ENCODE results near the gene ADAMTS15.

ADAMTS15 gene

DNA sequence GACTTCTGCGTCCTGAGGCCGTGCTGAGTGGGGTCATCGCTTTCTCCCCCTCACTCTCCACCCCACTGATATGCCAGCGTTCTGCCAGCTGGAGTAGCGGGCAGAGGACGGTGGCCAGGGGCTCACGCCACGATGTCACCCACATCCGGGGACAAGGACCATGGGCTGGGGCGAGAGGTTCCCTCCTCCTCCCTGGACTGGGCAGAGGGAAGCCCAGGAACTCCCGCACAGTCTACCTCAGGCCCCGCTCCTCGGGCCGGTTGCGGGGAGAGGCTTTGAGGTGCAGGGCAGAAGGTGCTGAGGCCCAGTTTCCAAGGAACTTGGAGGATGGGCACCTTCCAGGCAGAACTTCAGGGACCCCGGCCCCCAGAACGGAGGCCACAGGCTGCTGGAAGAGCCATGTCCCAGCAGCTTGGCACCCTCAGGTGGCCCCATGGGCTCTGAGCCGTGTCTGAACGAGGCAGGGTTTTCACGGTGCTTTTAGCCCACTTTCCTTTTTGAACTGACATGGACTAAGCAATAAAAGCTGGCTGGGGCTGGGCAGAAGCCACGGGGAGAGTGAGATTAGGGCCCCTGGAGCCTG is 25.4 kb downstream of the ADAMTS15 start:
- ATAC-seq, result no peak
- Mint-ChIP-seq H3K36me3 (no peaks in the 10 kb centered on the region), H3K4me3 (no peak overlapping the region), H3K27ac (no peak overlapping the region), H3K27me3 (peaks cover 11% of the 10 kb centered on the region), H3K9me3 (no peaks in the 10 kb centered on the region), H3K4me1 (no peaks in the 10 kb centered on the region)

- H3K27ac Mint-ChIP-seq, result no peak overlapping the region
- no peaks in the 10 kb centered on the region for H3K36me3 Mint-ChIP-seq
- H3K9me3 Mint-ChIP-seq, result no peaks in the 10 kb centered on the region
- no peak overlapping the region for H3K4me3 Mint-ChIP-seq
- no peak for ATAC-seq
- H3K27me3 Mint-ChIP-seq, result peaks cover 11% of the 10 kb centered on the region
- H3K4me1 Mint-ChIP-seq, result no peaks in the 10 kb centered on the region
Observed at GRCh38 chr11:130474637-130475400, 26.4 kb downstream of the ADAMTS15 start.

DNA sequence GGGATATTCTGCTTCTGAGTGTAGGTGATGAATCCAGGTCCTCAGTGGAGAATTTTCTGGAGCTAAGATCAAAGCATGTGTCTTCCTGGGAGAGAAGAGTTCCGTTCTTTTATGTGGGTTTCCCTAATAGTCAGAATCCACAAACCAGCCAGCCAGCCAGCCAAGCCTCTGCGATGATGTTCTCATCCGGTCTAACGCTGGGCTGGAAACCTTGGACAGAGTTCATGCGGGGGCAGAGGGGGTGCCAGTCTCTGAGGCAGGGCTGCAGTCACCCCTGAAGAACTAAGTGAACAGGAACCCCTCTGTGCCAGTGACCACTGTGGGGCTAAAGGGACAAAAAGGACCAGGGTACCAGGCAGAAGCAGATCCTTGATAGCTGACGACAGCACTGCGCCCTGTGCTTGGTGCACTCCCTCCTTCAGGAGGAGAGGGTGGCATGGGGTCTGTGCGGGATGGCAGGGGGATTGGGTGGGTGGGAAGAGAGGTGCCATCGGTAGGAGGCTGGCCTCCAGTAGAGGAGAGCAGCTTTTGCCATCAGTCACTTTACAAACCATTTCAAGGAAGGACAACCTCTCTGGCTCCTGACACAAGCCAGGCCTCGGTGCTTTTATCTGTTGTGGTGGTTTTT is 27.1 kb downstream of the ADAMTS15 start:
- Mint-ChIP-seq H3K4me3 (no peak overlapping the region), H3K4me1 (no peaks in the 10 kb centered on the region), H3K36me3 (no peaks in the 10 kb centered on the region), H3K27ac (no peak overlapping the region), H3K27me3 (peaks cover 11% of the 10 kb centered on the region), H3K9me3 (no peaks in the 10 kb centered on the region)
- no peak for ATAC-seq

GRCh38 chr11:130476200-130476921 is 27.9 kb downstream of the ADAMTS15 start:
- Mint-ChIP-seq H3K4me1 (no peaks in the 10 kb centered on the region), H3K27ac (no peak overlapping the region), H3K27me3 (peaks cover 11% of the 10 kb centered on the region), H3K36me3 (no peaks in the 10 kb centered on the region), H3K4me3 (no peak overlapping the region), H3K9me3 (no peaks in the 10 kb centered on the region)
- ATAC-seq, result no peak

DNA sequence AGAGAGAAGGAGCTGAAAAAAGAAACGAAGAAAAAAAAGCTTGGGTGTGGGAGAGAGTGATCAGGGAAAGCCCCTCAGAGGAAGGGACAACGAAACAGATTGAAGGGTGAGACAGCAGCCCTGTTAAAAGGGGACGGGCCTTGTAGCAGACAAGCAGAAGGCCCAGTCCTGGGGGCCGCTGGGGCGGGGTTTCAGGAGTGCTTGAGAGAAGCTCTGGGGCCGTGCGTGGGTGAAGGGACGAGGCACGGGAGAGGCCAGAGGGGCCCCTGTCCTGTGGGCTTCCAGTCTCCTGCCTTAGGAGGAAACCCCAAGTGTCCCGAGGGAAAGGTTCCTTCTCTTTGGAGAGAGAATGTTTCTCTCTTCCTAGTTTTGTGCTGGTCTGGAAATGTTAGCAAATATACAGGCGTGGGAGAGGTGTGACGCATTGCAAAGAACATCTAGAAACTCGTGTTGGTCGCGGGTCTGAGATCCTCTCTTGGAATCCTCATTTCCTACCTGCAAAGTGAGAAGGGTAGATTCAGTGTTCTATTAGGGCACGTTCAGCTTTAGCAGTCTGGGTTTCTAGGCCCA is 28.6 kb downstream of the ADAMTS15 start:
- Mint-ChIP-seq H3K9me3 (no peaks in the 10 kb centered on the region), H3K4me3 (no peak overlapping the region), H3K27ac (no peak overlapping the region), H3K27me3 (peaks cover 11% of the 10 kb centered on the region), H3K36me3 (no peaks in the 10 kb centered on the region), H3K4me1 (no peaks in the 10 kb centered on the region)
- no peak for ATAC-seq

GRCh38 chr11:130477586-130478203 is 29.2 kb downstream of the ADAMTS15 start:
- Mint-ChIP-seq H3K4me3 (no peak overlapping the region), H3K4me1 (no peaks in the 10 kb centered on the region), H3K36me3 (no peaks in the 10 kb centered on the region), H3K9me3 (no peaks in the 10 kb centered on the region), H3K27me3 (peaks cover 11% of the 10 kb centered on the region), H3K27ac (no peak overlapping the region)
- ATAC-seq, result no peak

DNA sequence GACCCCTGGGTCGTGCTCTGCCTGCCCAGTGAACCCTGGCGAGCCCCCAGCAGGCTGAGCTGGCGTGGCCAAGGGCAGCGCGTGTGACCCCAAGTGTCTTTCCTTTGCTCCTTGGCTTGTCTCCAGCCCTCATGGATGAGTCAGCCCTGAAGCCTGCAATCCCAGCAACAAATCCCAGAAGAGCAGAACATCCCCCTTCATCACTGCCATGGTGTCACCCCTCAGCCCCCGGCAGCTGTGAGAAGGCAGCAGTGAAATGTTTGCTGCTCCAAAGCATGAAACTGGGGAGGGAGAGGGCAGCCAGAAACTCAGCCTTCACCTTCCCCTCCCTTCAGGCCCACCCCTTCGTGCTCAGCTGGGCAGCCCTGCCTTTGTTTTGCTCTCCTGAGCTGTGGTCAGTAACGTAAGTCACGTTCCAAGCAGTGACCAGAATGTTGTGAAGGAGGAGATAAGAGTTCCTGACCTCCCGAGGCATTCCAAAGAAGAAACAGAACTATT is 29.8 kb downstream of the ADAMTS15 start:
- Mint-ChIP-seq H3K27ac (no peak overlapping the region), H3K9me3 (no peaks in the 10 kb centered on the region), H3K27me3 (peaks cover 11% of the 10 kb centered on the region), H3K4me1 (no peaks in the 10 kb centered on the region), H3K36me3 (no peaks in the 10 kb centered on the region), H3K4me3 (no peak overlapping the region)
- ATAC-seq, result no peak

GRCh38 chr11:130478881-130479280 is 30.4 kb downstream of the ADAMTS15 start:
- H3K27me3 Mint-ChIP-seq, result peaks cover 11% of the 10 kb centered on the region
- H3K9me3 Mint-ChIP-seq, result peaks cover under 1% of the 10 kb centered on the region
- H3K4me3 Mint-ChIP-seq, result no peak overlapping the region
- H3K36me3 Mint-ChIP-seq, result no peaks in the 10 kb centered on the region
- no peaks in the 10 kb centered on the region for H3K4me1 Mint-ChIP-seq
- no peak overlapping the region for H3K27ac Mint-ChIP-seq
- ATAC-seq, result no peak

DNA sequence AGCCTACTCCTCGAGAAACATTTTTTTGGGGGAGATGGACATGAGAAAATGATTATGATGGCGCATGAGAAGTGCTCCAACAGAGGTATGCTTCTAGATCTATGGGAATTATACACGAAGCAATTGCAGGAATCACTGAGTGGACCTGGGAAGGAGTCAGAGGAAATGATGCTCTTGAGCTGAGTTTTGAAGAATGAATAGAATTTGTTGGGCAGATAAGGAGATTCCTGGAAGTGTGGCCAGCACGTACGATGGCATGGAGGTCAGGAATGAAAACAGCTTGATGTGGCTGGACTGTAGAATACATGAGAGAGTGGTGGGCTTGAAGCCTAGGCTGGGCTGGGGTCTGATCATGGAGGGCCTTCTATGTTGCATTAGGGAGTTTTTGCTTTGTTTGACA is 31.7 kb downstream of the ADAMTS15 start:
- H3K4me3 Mint-ChIP-seq, result no peak overlapping the region
- H3K36me3 Mint-ChIP-seq, result no peaks in the 10 kb centered on the region
- H3K27ac Mint-ChIP-seq, result no peak overlapping the region
- ATAC-seq, result no peak
- H3K4me1 Mint-ChIP-seq, result no peaks in the 10 kb centered on the region
- peaks cover 11% of the 10 kb centered on the region for H3K27me3 Mint-ChIP-seq
- H3K9me3 Mint-ChIP-seq, result peaks cover 3% of the 10 kb centered on the region

DNA sequence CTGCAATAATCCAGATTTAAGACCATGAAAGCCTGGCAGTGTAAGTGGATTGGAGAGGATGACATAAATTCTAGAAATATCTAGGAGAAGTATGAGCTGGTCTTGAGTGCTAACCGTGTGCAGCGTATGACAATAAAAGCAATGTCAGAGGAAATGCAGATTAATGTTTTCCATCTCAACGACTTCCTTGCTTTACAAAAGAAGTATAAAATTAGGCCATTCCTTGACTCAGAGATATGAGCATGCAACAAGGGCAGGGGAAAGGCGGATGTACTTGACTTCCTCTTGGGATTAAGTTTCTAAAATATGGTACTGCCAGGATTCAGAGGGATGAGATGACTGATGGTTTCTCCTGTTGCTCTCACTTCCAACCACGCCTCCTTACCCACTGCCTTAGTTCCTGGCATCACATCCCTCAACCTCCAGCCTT is 32.3 kb downstream of the ADAMTS15 start:
- ATAC-seq, result no peak
- no peaks in the 10 kb centered on the region for H3K36me3 Mint-ChIP-seq
- peaks cover 3% of the 10 kb centered on the region for H3K9me3 Mint-ChIP-seq
- peaks cover 11% of the 10 kb centered on the region for H3K27me3 Mint-ChIP-seq
- no peak overlapping the region for H3K27ac Mint-ChIP-seq
- H3K4me3 Mint-ChIP-seq, result no peak overlapping the region
- H3K4me1 Mint-ChIP-seq, result no peaks in the 10 kb centered on the region

GRCh38 chr11:130483124-130483523 is 34.7 kb downstream of the ADAMTS15 start:
- Mint-ChIP-seq H3K27ac (no peak overlapping the region), H3K36me3 (no peaks in the 10 kb centered on the region), H3K9me3 (peaks cover 3% of the 10 kb centered on the region), H3K27me3 (no peaks in the 10 kb centered on the region), H3K4me1 (no peaks in the 10 kb centered on the region), H3K4me3 (no peak overlapping the region)
- no peak for ATAC-seq

DNA sequence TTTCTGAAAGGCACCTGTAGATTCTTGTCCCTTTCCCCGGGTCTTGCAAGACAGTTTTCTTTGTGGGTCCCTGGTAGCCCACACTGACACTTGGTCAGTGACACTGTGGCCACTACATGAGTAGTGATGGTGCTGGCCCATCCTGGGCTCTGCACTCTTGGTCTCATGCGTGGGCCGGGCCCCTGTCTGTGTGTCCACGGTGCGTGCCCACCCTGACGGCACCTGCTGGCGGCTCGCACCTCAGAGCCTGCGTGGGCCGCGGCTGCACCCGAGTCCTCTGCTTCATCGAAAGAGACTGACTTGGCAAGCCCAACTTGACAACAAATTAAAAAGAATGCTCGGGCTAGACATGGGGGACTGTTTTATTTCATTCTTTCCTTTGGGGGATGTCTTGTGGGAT is 37.5 kb downstream of the ADAMTS15 start:
- Mint-ChIP-seq H3K27ac (no peak overlapping the region), H3K36me3 (no peaks in the 10 kb centered on the region), H3K27me3 (no peaks in the 10 kb centered on the region), H3K9me3 (peaks cover 3% of the 10 kb centered on the region), H3K4me3 (no peak overlapping the region), H3K4me1 (no peaks in the 10 kb centered on the region)
- ATAC-seq, result no peak

GRCh38 chr11:130486391-130486836 is 38.0 kb downstream of the ADAMTS15 start:
- ATAC-seq, result no peak
- no peak overlapping the region for H3K27ac Mint-ChIP-seq
- H3K36me3 Mint-ChIP-seq, result no peaks in the 10 kb centered on the region
- H3K27me3 Mint-ChIP-seq, result no peaks in the 10 kb centered on the region
- no peaks in the 10 kb centered on the region for H3K4me1 Mint-ChIP-seq
- H3K9me3 Mint-ChIP-seq, result peaks cover 3% of the 10 kb centered on the region
- no peak overlapping the region for H3K4me3 Mint-ChIP-seq

- Mint-ChIP-seq H3K9me3 (peaks cover 3% of the 10 kb centered on the region), H3K27me3 (no peaks in the 10 kb centered on the region), H3K4me3 (no peak overlapping the region), H3K27ac (no peak overlapping the region), H3K36me3 (no peaks in the 10 kb centered on the region), H3K4me1 (no peaks in the 10 kb centered on the region)
- no peak for ATAC-seq
Observed at GRCh38 chr11:130486987-130487923, 38.8 kb downstream of the ADAMTS15 start.
